B cell (primary cell): Measurements from ENCODE around the gene SP8. TPM values are rescaled to one million over a fixed set of nuclear protein-coding genes. Genes with fewer than 3 reads are reported as not detected.

Source experiments
- ATAC-seq: fragments of 200-7000 bp; cut with Tn5 transposase; one replicate; pipeline ENCODE4 v1.10.0; 2021; ENCODE audit warnings: low read depth, mild to moderate bottlenecking, moderate number of reproducible peaks, moderate library complexity
- CTCF ChIA-PET: fragments of 350-600 bp; sonication (Branson Sonifier 250); formaldehyde crosslinking; loops from one replicate; lab custom pipeline; 2021; ENCODE audit warnings: antibody characterized with exemption, inconsistent platforms; lab: Charles Lee
- POLR2A ChIA-PET: fragments of 350-600 bp; sonication (Branson Sonifier 250); formaldehyde crosslinking; loops from one replicate; lab custom pipeline; 2021; ENCODE audit warnings: antibody characterized with exemption; lab: Charles Lee
- DNase-seq: peaks from one replicate; pipeline ENCODE4 v3.0.0; 2013
- H2AFZ ChIP-seq: 2 replicates; pipeline ENCODE4 v1.6.1; 2012; ENCODE audit warnings: mild to moderate bottlenecking, low read depth, low read length; ENCODE audit not compliant: insufficient read depth, poor library complexity, severe bottlenecking
- H3K27ac ChIP-seq, 2 donors: 1 replicate in 1 of 2; 2 replicates in 1 of 2; pipeline ENCODE4 v1.5.1; 2012 to 2013; ENCODE audit warnings: low read length in 2 of 2, mild to moderate bottlenecking in 2 of 2, moderate library complexity in 1 of 2
- H3K27me3 ChIP-seq, 4 experiments: fragments of 200-600 bp in 1 of 4; sonication (generic) in 1 of 4; replicated peaks in 1 of 4; 1 replicate in 2 of 4; 2 replicates in 2 of 4; pipeline versions ENCODE4 v1.6.1 to v1.7.0; 2013 to 2016; ENCODE audit warnings: low read length in 3 of 4, mild to moderate bottlenecking in 2 of 4, mixed read lengths in 1 of 4, moderate library complexity in 1 of 4; ENCODE audit not compliant: insufficient read depth in 4 of 4, control insufficient read depth in 3 of 4; ENCODE audit errors: control extremely low read depth in 1 of 4
- H3K36me3 ChIP-seq, 2 experiments: replicated peaks in 1 of 2; 1 replicate in 1 of 2; 2 replicates in 1 of 2; pipeline versions ENCODE4 v1.6.1 to v1.7.1; 2013; ENCODE audit warnings: low read length in 1 of 2; ENCODE audit not compliant: insufficient read depth in 2 of 2, control insufficient read depth in 1 of 2; ENCODE audit errors: control extremely low read depth in 1 of 2, extremely low read depth in 1 of 2
- H3K4me1 ChIP-seq, 2 donors: fragments of 200-600 bp in 1 of 2; sonication (generic) in 1 of 2; 1 replicate in 1 of 2; 2 replicates in 1 of 2; pipeline versions ENCODE4 v1.5.1 to v1.6.1; 2013 to 2017; ENCODE audit warnings: low read length in 2 of 2; ENCODE audit not compliant: control insufficient read depth in 2 of 2, insufficient read depth in 2 of 2
- H3K4me2 ChIP-seq: replicated peaks from 2 replicates; pipeline ENCODE3; 2012; ENCODE audit warnings: mild to moderate bottlenecking, low read depth, low read length; ENCODE audit not compliant: poor library complexity, severe bottlenecking
- H3K4me3 ChIP-seq, 5 experiments: fragments of 200-600 bp in 1 of 5; sonication (generic) in 1 of 5; 1 replicate in 3 of 5; 2 replicates in 2 of 5; pipeline versions ENCODE4 v1.5.1 to v1.7.0; 2011 to 2016; ENCODE audit warnings: low read length in 4 of 5, mild to moderate bottlenecking in 4 of 5, low read depth in 2 of 5, control low read depth in 1 of 5, moderate library complexity in 1 of 5; ENCODE audit not compliant: insufficient read depth in 1 of 5; ENCODE audit errors: control extremely low read depth in 1 of 5, extremely low read depth in 1 of 5
- H3K79me2 ChIP-seq: fragments of 200-600 bp; sonication (generic); one replicate; pipeline ENCODE4 v1.6.0; 2016; ENCODE audit warnings: low read length; ENCODE audit not compliant: control insufficient read depth, insufficient read depth
- H3K9ac ChIP-seq: fragments of 200-600 bp; sonication (generic); 2 replicates; pipeline ENCODE4 v1.6.1; 2017; ENCODE audit warnings: mild to moderate bottlenecking, low read length, moderate library complexity
- H3K9me3 ChIP-seq, 3 donors: one replicate each; pipeline versions ENCODE4 v1.6.1 to v1.7.1; 2013; ENCODE audit warnings: low read length in 2 of 3; ENCODE audit not compliant: control insufficient read depth in 2 of 3, insufficient read depth in 1 of 3; ENCODE audit errors: control extremely low read depth in 1 of 3
- H4K20me1 ChIP-seq: 2 replicates; pipeline ENCODE4 v1.6.0; 2012; ENCODE audit warnings: mild to moderate bottlenecking, low read length; ENCODE audit not compliant: insufficient read depth, control insufficient read depth, poor library complexity, severe bottlenecking
- H3K27ac Mint-ChIP-seq: one replicate; pipeline ENCODE4 v1.8.0; 2021; ENCODE audit warnings: mixed read lengths
- H3K27me3 Mint-ChIP-seq: one replicate; pipeline ENCODE4 v1.8.0; 2021; ENCODE audit warnings: mixed read lengths
- H3K4me1 Mint-ChIP-seq: one replicate; pipeline ENCODE4 v1.8.0; 2021; ENCODE audit warnings: mixed read lengths
- H3K4me3 Mint-ChIP-seq: one replicate; pipeline ENCODE4 v1.8.0; 2021; ENCODE audit warnings: mixed read lengths
- H3K9me3 Mint-ChIP-seq: one replicate; pipeline ENCODE4 v1.8.0; 2022; ENCODE audit warnings: mixed read lengths; ENCODE audit not compliant: insufficient read depth
- EZH2 ChIP-seq: IDR thresholded peaks from 2 replicates; pipeline ENCODE4 v1.6.1; 2012; ENCODE audit warnings: borderline replicate concordance, low read depth, mild to moderate bottlenecking, moderate library complexity, low read length; ENCODE audit not compliant: insufficient read depth, poor library complexity, severe bottlenecking
- WGBS: methylation state at CpG from one replicate; pipeline ENCODE4 v1.1.5; 2013; ENCODE audit warnings: missing lambda C conversion rate; ENCODE audit not compliant: insufficient coverage; 5-methylcytosine and 5-hydroxymethylcytosine counted together
- intact Hi-C: fragments of 100-400 bp; cut with micrococcal nuclease; formaldehyde crosslinking; loops from one replicate; pipeline ENCODE4 v1.10.0; 2022
- polyA plus RNA-seq: library from polyadenylated mRNA; depleted of rRNA; stranded (reverse); fragments of >200 nt; gene quantifications from 2 replicates; pipeline ENCODE4 v1.2.3, GENCODE V29; 2012
- total RNA-seq, 2 donors: library from RNA; stranded (reverse); fragments of 120-200 nt in 1 of 2; gene quantifications; 1 replicate in 1 of 2; 2 replicates in 1 of 2; pipeline versions ENCODE4 v1.2.3 to v1.2.4, GENCODE V29; 2013 to 2022
- TF ChIP-seq, protein P1 (sequence below): fragments of 200-600 bp; IDR thresholded peaks from one replicate; pipeline ENCODE4 v1.8.0; 2022; ENCODE audit warnings: antibody characterized with exemption, mild to moderate bottlenecking

Gene SP8
- total and polyA plus RNA-seq, 2 donors (not counting 1 experiment from before 2014, with no cell fraction given), result not detected

DNA sequence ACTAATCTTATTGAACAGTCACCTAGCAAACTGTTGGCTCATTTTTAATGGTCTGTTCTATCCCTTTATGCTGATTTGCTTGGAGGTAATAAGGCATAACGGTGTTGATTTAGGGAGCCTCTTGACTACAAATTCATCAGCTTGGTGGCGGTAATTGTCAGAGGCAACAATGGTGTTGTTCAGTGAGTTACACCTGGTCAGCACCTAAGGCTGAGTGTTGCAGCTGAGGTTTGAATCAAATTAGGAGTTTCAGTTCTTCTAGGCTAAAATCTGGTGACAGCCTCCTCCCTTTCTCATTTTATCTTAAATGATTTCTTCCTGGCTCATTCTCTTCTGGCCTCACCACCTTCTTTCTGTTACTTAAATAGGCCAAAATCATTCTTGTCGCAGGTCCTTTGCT is 42.3 kb upstream of the SP8 start:
- H3K4me2 ChIP-seq, result no peak overlapping the region
- no peaks in the 10 kb centered on the region for H3K4me1 ChIP-seq
- H3K27me3 ChIP-seq, result no peaks in the 10 kb centered on the region
- H2AFZ ChIP-seq, result no peak overlapping the region
- Mint-ChIP-seq H3K9me3 (no peaks in the 10 kb centered on the region), H3K4me3 (no peak overlapping the region), H3K27ac (no peak overlapping the region), H3K27me3 (peaks cover 17% of the 10 kb centered on the region), H3K4me1 (peaks cover 3% of the 10 kb centered on the region)
- no peaks in the 10 kb centered on the region for H3K36me3 ChIP-seq
- TF ChIP-seq, protein P1, sequence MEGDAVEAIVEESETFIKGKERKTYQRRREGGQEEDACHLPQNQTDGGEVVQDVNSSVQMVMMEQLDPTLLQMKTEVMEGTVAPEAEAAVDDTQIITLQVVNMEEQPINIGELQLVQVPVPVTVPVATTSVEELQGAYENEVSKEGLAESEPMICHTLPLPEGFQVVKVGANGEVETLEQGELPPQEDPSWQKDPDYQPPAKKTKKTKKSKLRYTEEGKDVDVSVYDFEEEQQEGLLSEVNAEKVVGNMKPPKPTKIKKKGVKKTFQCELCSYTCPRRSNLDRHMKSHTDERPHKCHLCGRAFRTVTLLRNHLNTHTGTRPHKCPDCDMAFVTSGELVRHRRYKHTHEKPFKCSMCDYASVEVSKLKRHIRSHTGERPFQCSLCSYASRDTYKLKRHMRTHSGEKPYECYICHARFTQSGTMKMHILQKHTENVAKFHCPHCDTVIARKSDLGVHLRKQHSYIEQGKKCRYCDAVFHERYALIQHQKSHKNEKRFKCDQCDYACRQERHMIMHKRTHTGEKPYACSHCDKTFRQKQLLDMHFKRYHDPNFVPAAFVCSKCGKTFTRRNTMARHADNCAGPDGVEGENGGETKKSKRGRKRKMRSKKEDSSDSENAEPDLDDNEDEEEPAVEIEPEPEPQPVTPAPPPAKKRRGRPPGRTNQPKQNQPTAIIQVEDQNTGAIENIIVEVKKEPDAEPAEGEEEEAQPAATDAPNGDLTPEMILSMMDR, result no peak
- no peak for TF ChIP-seq EZH2
- no peak for DNase-seq
- no peaks in the 10 kb centered on the region for H3K79me2 ChIP-seq
- H3K9me3 ChIP-seq, result peaks cover 0 to 3% (median 0%) of the 10 kb centered on the region in 3 donors
- CTCF ChIA-PET, result no interaction called here
- ATAC-seq, result no peak
- WGBS, result 93% methylated on average over 3 of the region's 3 CpGs
- intact Hi-C loops, result no loop called here
- POLR2A ChIA-PET, result no interaction called here
- no peaks in the 10 kb centered on the region for H4K20me1 ChIP-seq
- H3K27ac ChIP-seq, result no peak overlapping the region
- H3K4me3 ChIP-seq, result no peak overlapping the region
- H3K9ac ChIP-seq, result no peak overlapping the region

DNA sequence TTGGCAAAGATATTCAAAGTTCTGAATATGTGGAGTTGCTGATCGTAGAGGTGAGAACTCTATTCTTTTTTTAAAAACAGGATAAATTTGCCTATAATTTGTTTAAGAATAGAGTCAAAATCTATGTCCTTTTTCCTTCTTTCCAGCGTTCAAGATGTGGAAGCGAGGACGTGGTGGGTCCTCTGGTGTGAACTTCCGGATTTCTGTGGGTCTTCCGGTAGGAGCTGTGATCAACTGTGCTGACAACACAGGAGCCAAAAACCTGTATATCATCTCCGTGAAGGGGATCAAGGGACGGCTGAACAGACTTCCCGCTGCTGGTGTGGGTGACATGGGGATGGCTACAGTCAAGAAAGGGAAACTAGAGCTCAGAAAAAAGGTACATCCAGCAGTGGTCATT is 40.5 kb upstream of the SP8 start:
- Histone ChIP-seq H3K27ac (no peak overlapping the region), H3K4me3 (no peak overlapping the region), H3K27me3 (no peaks in the 10 kb centered on the region), H3K9ac (no peak overlapping the region), H3K36me3 (no peaks in the 10 kb centered on the region), H3K4me2 (no peak overlapping the region), H3K9me3 (peaks cover 0 to 3% (median 0%) of the 10 kb centered on the region in 3 donors), H2AFZ (no peak overlapping the region), H3K79me2 (no peaks in the 10 kb centered on the region), H3K4me1 (no peaks in the 10 kb centered on the region), H4K20me1 (no peaks in the 10 kb centered on the region)
- no peak overlapping the region for H3K4me3 Mint-ChIP-seq
- TF ChIP-seq, protein P1, result no peak
- no peak for TF ChIP-seq EZH2
- ATAC-seq (no peak), DNase-seq (no peak)
- ChIA-PET CTCF (no interaction called here), POLR2A (no interaction called here)
- intact Hi-C loops, result no loop called here
- H3K27ac Mint-ChIP-seq, result no peak overlapping the region
- WGBS, result 86% methylated on average over 6 of the region's 9 CpGs
- peaks cover 3% of the 10 kb centered on the region for H3K4me1 Mint-ChIP-seq
- peaks cover 15% of the 10 kb centered on the region for H3K27me3 Mint-ChIP-seq
- H3K9me3 Mint-ChIP-seq, result no peaks in the 10 kb centered on the region
